WTC11 (cell line): ENCODE measurements around the gene DNAL4.

Experiments
- CTCF ChIP-seq: fragments of 200-600 bp; IDR thresholded peaks from 2 replicates; pipeline ENCODE4 v1.8.0; 2022; ENCODE audit warnings: antibody characterized with exemption
- FOXP1 ChIP-seq: sonication (generic); formaldehyde crosslinking; IDR thresholded peaks from 2 replicates; pipeline ENCODE4 v1.8.0; 2022; ENCODE audit warnings: missing genetic modification reagents, mild to moderate bottlenecking, moderate library complexity, borderline replicate concordance
- GABPB1 ChIP-seq: sonication (generic); formaldehyde crosslinking; IDR thresholded peaks from 2 replicates; pipeline ENCODE4 v1.8.1; 2023; ENCODE audit warnings: mild to moderate bottlenecking, missing genetic modification reagents
- MAX ChIP-seq: sonication (generic); formaldehyde crosslinking; IDR thresholded peaks from 2 replicates; pipeline ENCODE4 v1.8.0; 2022; ENCODE audit warnings: mild to moderate bottlenecking, missing genetic modification reagents

DNA sequence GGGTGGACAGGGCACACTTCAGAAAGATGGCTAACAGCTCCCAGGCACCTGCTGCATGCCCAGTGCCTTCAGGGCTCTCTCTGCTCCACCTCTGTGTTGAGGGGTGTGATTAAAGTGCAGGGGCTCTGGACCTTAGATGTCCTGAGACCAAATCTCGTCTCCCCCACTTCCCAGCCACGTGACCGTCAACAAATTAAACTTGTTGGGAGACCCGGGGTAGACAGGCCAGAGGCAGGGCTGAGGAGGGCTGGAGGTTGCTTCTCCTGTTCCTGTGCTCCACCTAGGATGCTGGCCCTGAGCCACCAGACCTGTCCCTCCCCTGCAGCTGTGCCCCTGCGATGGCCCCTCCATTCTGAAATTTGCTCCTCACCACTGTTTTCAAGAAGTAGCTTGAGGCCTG lies 32.9 kb upstream of the DNAL4 start:
- TF ChIP-seq CTCF = no peak
- TF ChIP-seq FOXP1 (CRISPR knock-in tag) = no peak
- TF ChIP-seq GABPB1 (CRISPR knock-in tag) = no peak
- TF ChIP-seq MAX (CRISPR knock-in tag) = no peak
